ENCODE results near the gene MTUS2. TPM values are rescaled to one million over a fixed set of nuclear protein-coding genes. Genes with fewer than 3 reads are reported as not detected.

The MTUS2 gene
- polyA plus RNA-seq, 1 donor from 2014 or later, result 4.4 TPM

DNA sequence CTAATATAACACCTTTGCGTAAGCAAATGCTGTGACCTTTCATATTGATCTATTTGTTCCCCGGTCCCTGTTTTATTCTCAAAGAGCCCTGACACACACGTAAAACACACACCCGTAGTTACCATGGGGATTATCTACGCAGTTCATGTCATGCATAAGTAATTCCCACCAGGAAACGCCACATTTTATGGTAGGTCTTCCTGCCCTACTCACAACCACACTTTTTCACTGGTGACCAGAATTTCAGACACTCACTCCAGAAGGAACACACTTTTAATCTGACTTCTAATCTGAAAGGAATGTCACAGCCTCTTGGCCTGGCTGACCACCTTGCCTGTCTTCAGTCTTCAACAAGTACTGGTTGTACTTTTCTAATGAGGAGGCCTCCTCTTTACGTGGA lies 728.6 kb downstream of the MTUS2 start:
- Histone ChIP-seq H2AFZ (ENCODE audit: low read depth, low read length) (no peak overlapping the region), H3K27me3 (ENCODE audit: insufficient read depth, low read depth, low read length) (no peaks in the 10 kb centered on the region), H3F3A (ENCODE audit: insufficient read depth, low read length, poor library complexity, severe bottlenecking) (no peaks in the 10 kb centered on the region), H3K36me3 (ENCODE audit: insufficient read depth, low read length) (no peaks in the 10 kb centered on the region), H3K4me3 (ENCODE audit: low read length) (no peak overlapping the region), H3K9ac (ENCODE audit: low read length) (no peak overlapping the region), H3K27ac (ENCODE audit: low read length) (no peak overlapping the region), H3K9me3 (ENCODE audit: low read length) (no peaks in the 10 kb centered on the region), H3K79me2 (replicated peaks; ENCODE audit: insufficient read depth, low read length) (no peaks in the 10 kb centered on the region), H3K9me2 (ENCODE audit: insufficient read depth, low read length) (no peaks in the 10 kb centered on the region), H4K20me1 (ENCODE audit: insufficient read depth) (no peaks in the 10 kb centered on the region), H3K4me2 (ENCODE audit: low read length) (no peak overlapping the region)
- no peak for TF ChIP-seq EP300 (conservative IDR thresholded peaks at IDR 0.05; ENCODE audit: poor library complexity, severe bottlenecking)
- TF ChIP-seq EZH2 (IDR thresholded peaks at IDR 0.05; ENCODE audit: borderline replicate concordance, insufficient read depth, low read length, poor library complexity, severe bottlenecking), result no peak
- TF ChIP-seq TAF1 (IDR thresholded peaks at IDR 0.05; ENCODE audit: low read depth), result no peak
- TF ChIP-seq, protein P1, sequence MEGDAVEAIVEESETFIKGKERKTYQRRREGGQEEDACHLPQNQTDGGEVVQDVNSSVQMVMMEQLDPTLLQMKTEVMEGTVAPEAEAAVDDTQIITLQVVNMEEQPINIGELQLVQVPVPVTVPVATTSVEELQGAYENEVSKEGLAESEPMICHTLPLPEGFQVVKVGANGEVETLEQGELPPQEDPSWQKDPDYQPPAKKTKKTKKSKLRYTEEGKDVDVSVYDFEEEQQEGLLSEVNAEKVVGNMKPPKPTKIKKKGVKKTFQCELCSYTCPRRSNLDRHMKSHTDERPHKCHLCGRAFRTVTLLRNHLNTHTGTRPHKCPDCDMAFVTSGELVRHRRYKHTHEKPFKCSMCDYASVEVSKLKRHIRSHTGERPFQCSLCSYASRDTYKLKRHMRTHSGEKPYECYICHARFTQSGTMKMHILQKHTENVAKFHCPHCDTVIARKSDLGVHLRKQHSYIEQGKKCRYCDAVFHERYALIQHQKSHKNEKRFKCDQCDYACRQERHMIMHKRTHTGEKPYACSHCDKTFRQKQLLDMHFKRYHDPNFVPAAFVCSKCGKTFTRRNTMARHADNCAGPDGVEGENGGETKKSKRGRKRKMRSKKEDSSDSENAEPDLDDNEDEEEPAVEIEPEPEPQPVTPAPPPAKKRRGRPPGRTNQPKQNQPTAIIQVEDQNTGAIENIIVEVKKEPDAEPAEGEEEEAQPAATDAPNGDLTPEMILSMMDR (IDR thresholded peaks at IDR 0.05; ENCODE audit: poor library complexity, severe bottlenecking), result no peak
- no peak for TF ChIP-seq MXI1 (conservative IDR thresholded peaks at IDR 0.05; ENCODE audit: poor library complexity, severe bottlenecking)
- TF ChIP-seq RAD21 (conservative IDR thresholded peaks at IDR 0.05), result no peak
- no peak for TF ChIP-seq POLR2AphosphoS5 (IDR thresholded peaks at IDR 0.05)
- no peak for TF ChIP-seq SMC3 (conservative IDR thresholded peaks at IDR 0.05; ENCODE audit: poor library complexity)
- TF ChIP-seq, protein P2, sequence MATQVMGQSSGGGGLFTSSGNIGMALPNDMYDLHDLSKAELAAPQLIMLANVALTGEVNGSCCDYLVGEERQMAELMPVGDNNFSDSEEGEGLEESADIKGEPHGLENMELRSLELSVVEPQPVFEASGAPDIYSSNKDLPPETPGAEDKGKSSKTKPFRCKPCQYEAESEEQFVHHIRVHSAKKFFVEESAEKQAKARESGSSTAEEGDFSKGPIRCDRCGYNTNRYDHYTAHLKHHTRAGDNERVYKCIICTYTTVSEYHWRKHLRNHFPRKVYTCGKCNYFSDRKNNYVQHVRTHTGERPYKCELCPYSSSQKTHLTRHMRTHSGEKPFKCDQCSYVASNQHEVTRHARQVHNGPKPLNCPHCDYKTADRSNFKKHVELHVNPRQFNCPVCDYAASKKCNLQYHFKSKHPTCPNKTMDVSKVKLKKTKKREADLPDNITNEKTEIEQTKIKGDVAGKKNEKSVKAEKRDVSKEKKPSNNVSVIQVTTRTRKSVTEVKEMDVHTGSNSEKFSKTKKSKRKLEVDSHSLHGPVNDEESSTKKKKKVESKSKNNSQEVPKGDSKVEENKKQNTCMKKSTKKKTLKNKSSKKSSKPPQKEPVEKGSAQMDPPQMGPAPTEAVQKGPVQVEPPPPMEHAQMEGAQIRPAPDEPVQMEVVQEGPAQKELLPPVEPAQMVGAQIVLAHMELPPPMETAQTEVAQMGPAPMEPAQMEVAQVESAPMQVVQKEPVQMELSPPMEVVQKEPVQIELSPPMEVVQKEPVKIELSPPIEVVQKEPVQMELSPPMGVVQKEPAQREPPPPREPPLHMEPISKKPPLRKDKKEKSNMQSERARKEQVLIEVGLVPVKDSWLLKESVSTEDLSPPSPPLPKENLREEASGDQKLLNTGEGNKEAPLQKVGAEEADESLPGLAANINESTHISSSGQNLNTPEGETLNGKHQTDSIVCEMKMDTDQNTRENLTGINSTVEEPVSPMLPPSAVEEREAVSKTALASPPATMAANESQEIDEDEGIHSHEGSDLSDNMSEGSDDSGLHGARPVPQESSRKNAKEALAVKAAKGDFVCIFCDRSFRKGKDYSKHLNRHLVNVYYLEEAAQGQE (IDR thresholded peaks at IDR 0.05; ENCODE audit: borderline replicate concordance), result no peak

GRCh38 chr13:29550430-29550988 lies 730.4 kb downstream of the MTUS2 start:
- H3K4me3 ChIP-seq (ENCODE audit: low read length), result no peak overlapping the region
- no peak for TF ChIP-seq POLR2AphosphoS5 (IDR thresholded peaks at IDR 0.05)
- H3K4me2 ChIP-seq (ENCODE audit: low read length), result no peak overlapping the region
- H3K9ac ChIP-seq (ENCODE audit: low read length), result no peak overlapping the region
- H3F3A ChIP-seq (ENCODE audit: insufficient read depth, low read length, poor library complexity, severe bottlenecking), result no peaks in the 10 kb centered on the region
- H3K79me2 ChIP-seq (replicated peaks; ENCODE audit: insufficient read depth, low read length), result no peaks in the 10 kb centered on the region
- no peak overlapping the region for H2AFZ ChIP-seq (ENCODE audit: low read depth, low read length)
- H3K27me3 ChIP-seq (ENCODE audit: insufficient read depth, low read depth, low read length), result no peaks in the 10 kb centered on the region
- H4K20me1 ChIP-seq (ENCODE audit: insufficient read depth), result no peaks in the 10 kb centered on the region
- H3K9me2 ChIP-seq (ENCODE audit: insufficient read depth, low read length), result no peaks in the 10 kb centered on the region
- no peaks in the 10 kb centered on the region for H3K36me3 ChIP-seq (ENCODE audit: insufficient read depth, low read length)
- no peaks in the 10 kb centered on the region for H3K9me3 ChIP-seq (ENCODE audit: low read length)
- H3K27ac ChIP-seq (ENCODE audit: low read length), result no peak overlapping the region

GRCh38 chr13:29551214-29551613 lies 731.1 kb downstream of the MTUS2 start:
- Histone ChIP-seq H3F3A (ENCODE audit: insufficient read depth, low read length, poor library complexity, severe bottlenecking) (no peaks in the 10 kb centered on the region), H4K20me1 (ENCODE audit: insufficient read depth) (no peaks in the 10 kb centered on the region), H3K36me3 (ENCODE audit: insufficient read depth, low read length) (no peaks in the 10 kb centered on the region), H2AFZ (ENCODE audit: low read depth, low read length) (no peak overlapping the region), H3K9ac (ENCODE audit: low read length) (no peak overlapping the region), H3K79me2 (replicated peaks; ENCODE audit: insufficient read depth, low read length) (no peaks in the 10 kb centered on the region), H3K9me2 (ENCODE audit: insufficient read depth, low read length) (no peaks in the 10 kb centered on the region), H3K9me3 (ENCODE audit: low read length) (no peaks in the 10 kb centered on the region), H3K27me3 (ENCODE audit: insufficient read depth, low read depth, low read length) (no peaks in the 10 kb centered on the region), H3K4me3 (ENCODE audit: low read length) (no peak overlapping the region), H3K27ac (ENCODE audit: low read length) (no peak overlapping the region), H3K4me2 (ENCODE audit: low read length) (no peak overlapping the region)
- TF ChIP-seq TAF1 (IDR thresholded peaks at IDR 0.05; ENCODE audit: low read depth), result no peak
- TF ChIP-seq SMC3 (conservative IDR thresholded peaks at IDR 0.05; ENCODE audit: poor library complexity), result no peak
- TF ChIP-seq, protein P1 (IDR thresholded peaks at IDR 0.05; ENCODE audit: poor library complexity, severe bottlenecking), result no peak

Measured in neural cell (in vitro differentiated cells).